ENCODE results near the gene SLC6A6.
"Not testable (repeated sequence)": the region's sequence is repeated elsewhere in the genome, so short reads cannot be mapped to it uniquely, and the experiment has no call there.

SLC6A6 gene

DNA sequence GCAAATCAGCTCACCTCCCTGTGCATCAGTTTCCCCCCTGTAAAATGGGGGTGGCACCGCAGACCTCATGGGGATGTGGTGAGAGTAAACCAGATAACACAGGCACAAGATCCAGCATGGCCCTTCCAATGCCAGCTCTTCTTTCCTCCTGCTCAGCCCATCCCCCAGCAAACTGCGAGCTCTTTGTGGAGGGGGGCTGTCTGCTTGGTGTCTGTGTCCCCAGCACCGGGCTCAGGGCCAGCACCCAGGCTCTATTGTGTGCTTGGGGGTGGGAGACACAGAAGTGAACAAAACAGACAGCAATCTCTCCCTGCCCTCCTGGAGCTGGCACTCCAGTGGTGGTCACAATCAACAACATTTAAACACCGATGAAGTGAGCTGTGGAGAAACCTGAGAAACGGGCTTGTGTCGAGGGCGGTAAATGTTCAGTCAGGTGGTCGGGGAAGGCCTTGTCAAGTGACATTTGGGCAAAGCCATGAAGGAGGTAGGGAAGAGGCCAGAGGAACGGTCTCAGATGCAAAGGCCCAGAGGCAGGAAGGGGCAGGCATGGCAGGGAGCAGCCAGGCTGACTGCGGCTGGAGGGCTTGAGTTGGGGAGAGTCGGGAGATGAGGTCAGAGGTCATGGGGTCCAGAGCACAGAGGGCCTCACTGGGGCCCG is 109.3 kb downstream of the SLC6A6 start:
- DNase-seq = no peak

DNA sequence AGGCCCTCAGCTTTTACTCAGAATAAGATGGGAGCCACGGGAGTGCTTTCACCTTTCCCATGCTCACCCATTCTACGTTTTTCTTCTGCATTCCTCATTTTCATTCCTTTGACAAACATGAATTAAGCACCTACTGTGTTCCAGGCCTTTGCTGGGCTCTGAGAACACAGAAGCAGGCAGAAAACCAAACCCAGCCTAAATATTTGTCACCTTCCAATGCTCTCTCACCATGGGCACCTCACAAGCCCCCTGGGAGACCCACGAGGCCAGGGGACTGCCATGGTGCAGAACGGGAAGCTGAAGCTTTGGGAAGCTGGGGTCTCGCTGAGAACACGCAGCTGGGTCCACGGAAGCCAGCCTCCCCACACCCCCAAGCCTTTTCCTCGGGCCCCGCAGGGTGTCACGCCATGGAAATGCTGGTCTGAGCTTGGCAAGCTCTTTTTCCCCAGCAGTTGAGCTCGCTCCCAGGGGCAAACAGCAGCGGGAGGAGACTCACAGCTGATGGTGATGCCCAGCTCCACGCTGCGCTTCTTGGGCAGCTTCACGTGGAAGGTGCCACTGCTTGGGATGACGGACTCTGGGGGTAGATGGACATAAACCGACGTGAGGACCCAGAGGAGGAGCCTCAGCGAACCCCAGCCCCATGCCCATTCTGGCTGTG is 110.0 kb downstream of the SLC6A6 start:
- no peak for DNase-seq

DNA sequence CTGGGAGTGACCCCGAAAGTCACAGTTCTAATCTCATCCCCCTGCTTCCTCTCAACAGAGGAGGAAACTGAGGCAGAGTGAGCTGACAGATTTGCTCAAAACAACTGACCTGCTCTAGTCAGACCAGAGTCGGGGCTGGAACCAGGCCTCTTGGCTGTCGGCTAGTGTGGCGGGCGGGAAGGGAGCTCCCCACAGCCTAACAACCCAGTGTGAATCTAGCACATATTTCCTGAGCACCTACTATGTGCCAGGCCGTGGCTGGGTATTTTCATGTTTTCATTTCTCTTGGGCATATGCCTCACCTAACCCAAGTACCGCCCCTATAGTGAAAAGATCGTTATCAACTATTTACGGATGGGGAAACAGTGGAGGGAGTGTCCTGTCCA is 110.5 kb downstream of the SLC6A6 start:
- no peak for DNase-seq

DNA sequence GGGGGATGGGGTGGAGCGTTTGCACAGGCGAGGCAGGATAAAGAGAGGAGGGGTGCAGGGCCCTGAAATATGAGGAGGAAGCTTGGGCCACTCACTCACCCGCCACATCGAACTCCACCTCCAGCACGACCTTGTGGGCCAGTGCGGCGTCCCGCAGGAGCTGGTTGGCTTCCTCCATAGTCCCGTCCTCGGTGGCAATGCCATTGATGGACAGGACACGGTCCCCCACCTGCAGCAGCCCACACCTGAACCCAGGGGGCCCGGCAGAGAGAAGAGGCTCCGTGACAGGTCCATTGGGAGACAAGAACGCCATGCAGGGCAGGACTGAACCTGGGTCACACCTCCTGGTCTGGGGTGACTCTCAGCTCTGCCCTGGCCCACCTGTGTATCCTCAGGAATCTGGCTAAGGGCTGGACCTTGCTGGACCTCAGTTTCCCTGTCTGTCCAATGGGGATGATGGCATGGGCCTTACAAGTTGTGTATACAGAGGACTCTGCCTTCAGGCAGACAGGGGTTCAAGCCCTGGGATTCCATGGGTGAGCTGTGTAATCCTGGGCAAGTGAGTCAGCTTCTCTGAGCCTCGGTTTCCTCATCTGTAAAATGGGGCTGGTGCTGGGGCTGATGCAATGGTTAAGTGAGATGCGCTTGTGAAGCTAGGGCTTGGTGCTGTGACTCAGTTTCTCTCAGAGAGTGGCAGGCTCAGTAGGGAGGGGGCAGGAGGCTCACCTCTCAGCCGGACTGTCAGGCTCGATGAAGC is 111.3 kb downstream of the SLC6A6 start:
- DNase-seq = no peak

DNA sequence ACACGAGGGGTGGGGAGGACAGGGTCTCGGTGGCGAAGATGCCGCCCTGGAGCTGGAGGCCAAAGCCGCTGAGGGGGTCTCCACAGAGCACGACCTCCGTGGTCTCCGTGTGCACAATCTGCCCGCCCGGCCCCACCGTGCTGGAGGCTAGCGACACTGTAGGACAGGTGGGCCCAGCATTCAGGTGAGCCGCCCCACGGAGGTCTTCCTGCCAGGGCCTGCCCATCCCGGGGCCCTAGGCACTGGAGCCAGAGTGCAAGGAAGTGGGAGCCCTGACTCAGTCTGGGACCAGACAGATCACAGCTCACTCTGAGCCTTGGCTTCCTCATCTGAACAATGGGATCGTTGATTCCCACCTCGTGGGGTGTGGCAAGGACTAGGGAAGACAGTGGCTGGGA is 111.9 kb downstream of the SLC6A6 start:
- DNase-seq = no peak

DNA sequence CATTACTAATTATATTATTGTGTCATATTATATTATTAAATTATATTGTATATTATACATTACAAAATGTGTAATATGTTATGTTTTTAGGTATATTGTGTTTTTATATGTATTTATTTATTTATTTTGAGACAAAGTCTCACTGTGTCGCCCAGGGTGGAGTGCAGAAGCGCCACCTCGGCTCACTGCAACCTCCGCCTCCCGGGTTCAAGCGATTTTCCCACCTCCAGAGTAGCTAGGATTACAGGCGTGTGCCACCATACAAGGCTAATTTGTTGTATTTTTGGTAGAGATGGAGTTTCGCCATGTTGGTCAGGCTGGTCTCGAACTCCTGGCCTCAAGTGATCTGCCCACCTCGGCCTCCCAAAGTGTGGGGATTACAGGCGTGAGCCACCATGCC is 113.1 kb downstream of the SLC6A6 start:
- not testable (repeated sequence) for DNase-seq

DNA sequence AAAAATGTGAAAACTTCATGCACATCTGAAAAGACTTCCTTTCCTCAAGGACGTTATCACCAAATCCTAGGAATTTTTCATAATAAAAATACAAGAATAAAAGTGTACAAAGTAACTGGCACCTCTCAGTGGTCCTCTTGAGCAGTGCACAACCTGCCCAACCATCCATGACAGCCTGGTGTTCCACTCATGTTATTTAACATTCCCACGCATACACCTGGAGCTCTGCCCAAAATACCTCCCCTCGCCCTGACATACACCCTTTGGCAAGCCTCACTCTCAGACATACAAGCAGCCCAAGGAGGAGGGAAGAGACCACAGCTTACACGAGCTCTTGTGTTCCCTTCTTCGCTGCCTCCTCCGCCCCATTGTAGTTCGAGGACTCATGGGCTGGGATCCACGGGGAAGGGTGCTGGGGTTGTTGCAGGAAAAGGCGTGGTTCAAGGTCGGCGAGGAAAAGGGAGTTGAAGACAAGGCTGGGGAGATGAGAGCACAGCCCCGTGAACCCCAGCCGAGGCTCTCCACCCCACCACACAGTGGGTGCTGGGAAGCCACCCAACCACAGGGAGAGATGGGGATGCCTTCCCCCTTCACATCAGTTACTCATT is 114.4 kb downstream of the SLC6A6 start:
- DNase-seq = no peak

DNA sequence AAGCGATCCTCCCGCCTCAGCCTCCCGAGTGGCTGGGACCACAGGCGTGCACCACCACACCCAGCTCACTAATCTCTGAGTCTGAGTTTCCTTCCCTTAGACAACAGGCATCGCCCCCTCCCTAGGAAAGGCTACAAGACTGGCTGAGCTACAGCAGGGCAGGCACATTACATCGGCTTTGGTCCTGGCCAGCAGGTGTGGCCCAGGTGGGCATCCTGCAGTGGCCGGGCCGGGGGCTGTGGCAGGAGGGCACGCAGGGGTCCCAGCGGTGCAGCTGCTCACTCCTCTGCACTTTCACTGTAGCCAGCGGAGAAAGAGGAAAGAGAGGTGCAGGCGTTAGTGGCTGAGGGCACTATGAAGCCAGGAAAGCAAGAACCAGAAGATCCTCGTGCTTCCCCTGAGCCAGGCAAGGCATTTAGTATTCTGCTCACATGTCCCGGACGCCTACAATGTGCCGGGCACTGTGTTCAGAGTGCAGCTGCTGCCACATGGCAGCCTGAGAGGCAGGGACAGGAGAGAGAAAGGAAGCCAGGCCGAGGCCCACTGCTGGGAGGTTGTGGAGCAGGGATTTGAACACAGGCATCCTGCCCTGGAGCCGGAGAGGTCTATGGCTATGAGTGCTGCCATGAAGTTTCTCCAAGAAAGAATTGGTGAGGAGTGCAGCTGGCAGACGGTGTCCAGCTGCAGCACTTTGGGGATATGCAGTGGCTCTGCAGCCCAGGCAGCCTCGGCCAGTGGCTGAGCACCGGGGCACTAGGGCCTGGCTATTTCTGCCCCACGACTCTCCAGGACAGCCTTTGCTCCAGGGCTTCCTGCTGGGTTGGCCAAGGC is 115.4 kb downstream of the SLC6A6 start:
- no peak for DNase-seq

DNA sequence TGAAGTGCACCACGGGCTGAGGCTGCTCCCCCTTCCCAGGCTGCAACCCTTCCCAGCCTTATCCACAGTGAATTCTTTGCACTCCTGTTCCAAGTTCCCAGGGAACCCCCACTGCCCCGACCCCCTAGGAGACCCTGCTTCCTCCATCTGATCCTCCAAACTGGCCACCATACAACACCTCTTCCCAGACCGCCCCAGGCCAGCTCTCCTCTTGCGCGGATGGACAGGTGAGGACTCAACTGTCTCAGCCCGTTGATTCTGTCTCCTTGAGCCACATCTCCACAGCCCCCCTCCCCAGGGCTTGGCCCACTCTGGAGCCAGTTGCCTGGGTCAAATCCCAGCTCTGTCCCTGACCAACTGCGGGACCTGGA is 116.0 kb downstream of the SLC6A6 start:
- DNase-seq = no peak

DNA sequence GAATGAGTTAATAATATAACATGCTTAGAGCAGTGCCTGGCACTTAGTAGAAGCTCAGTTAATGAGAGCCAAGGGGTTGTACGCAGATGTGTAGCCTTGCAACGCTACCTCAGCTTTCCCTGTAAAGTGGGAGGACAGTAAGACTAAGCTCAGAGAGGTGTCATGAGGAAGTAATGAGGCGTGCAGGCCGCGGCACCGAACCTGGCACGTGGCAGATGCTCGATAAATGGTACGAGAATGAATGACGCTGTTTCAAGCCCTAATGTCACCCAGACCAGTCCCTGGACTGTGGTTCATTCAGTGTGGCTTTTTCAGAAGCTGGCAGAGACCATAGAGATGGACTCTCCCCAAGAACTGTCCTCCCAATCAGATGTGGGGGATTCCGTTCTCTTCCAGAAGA is 116.5 kb downstream of the SLC6A6 start:
- DNase-seq = no peak

DNA sequence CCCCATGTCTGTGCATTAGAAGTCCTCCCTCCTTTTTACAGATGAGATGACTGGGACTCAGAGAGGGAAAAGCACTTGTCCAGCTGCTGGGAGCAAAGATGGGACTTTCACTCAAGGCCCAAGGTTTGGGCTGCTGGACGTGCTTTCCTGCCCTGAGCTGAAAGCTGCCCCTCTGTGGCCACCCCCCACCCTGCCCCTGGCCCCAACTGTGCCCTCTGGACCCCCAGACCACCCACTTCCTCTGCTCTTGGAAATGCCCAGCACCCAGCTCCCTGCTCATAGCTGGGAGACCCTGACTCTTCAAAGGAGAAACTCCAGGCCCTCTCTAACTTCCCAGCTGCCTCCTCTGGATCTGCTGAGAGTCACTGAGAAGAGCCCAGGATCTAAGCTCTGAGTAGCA is 117.0 kb downstream of the SLC6A6 start:
- no peak for DNase-seq

DNA sequence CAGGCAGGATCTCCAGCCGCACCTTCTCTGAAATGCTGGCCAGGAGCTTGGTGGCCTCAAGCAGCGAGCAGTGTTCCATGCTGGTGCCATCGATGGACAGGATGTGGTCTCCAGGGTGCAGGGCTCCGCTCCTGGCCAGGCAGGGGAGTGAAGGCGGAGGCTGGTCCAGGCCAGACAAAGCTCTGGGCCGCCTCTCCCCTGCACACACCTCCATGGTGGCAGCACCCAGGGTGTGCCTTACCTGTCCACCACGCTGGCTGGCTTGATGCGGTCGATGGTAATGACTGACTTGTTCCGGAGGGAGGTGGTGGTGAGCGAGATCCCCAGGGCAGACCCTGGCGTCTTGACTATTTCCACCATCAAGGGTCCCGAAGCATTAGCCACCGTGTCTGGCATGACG is 117.7 kb downstream of the SLC6A6 start:
- no peak for DNase-seq

DNA sequence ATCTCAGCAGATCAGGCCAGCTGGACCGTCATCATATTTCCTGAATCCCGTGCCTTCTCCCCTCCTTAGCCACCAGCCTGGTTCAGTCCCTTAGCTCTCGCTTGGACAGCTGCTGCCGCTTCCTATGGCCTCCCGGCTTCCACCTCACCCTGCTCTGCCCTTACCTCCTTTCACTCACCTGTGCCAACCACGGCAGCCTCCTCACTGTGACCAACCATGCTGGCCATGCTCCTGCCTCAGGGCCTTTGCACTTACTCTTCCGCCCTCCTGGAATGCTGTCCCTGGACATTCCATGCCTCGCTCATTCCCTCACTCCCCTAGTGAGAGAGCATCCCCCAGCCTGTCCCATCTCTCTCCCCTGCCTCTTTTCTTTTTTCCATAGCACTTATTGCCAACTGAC is 118.6 kb downstream of the SLC6A6 start:
- DNase-seq = no peak

DNA sequence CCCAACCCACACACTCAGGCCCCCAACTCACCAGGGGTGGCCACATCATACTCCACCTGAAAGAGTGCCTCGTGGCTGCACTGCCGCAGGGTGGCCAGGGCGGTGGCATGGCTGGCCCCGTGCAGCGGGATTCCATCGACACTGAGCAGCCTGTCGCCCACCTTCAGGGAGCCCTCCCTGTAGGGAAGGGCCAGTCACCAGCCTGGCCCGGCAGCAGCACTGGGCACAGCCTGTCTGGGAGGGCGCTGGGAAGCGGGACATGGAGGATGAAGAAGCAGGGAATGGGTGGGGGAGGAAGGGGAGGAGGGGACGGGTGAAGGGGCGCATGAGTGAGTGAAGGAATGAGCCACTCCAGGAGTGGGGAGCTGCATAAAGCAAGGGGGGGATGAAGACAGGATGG is 119.2 kb downstream of the SLC6A6 start:
- DNase-seq = no peak

DNA sequence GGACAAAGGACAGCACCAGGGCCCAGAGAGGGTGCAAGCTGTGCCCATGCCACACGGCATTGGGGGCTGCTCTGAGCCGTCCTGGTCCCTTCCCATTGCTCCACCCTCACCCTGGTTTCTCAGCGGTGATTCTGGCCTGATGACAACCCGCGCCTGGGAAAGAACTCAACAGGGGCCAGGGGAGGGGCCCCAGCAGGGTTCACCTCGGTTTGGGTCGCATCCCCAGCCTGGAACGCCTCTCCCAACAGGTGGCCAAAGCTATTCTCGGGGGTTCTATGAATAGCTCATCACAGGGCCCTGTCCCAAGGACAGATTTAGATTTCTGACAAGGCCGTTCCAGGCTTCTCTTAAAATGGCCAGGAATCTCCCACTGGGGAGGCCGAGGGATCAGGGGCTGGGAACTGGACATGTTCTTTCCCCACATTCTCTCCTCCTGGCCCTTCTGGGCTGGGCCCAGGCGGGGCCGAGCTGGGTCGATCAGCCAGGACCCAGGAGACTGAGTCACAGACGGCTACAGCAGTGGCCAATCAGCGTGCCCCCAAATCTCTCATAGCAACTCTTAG is 119.8 kb downstream of the SLC6A6 start:
- no peak for DNase-seq

DNA sequence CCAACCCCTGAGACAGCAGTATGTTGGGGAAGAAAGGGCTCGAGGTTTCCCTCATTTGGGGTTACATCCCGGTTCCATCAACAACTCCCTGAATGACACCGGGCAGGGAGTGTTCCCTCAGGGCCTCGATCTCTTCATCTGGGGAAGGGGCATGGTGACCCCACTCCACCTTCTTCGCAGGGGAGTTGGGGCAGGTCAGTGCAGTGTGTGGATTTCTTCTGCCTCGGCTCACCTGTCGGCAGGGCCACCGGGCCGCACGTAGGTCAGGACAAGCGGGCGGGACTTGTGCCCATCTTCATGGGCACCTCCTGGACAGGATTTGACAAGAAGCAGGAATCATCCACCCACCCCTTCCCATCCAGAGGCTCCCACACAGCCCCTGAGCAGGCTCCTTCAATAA is 120.4 kb downstream of the SLC6A6 start:
- no peak for DNase-seq

DNA sequence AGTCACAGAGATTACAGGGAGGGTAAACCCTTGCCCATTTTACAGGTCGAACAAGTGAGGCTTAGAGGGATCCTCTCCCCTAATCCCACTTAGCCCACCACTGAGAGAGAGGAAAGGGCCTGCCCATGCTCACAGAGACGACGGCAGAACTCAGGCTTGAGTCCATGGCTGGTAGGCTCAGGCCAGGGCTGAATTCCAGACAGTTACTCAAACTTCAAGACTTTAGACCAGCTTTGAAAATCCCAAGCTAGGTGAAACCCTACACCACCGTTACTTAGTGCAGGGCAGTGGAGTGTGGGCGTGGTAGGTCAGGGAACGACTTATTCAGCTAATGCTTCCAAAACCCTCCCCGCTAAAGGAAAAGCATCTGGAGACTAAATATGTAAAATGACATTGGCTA is 121.4 kb downstream of the SLC6A6 start:
- no peak for DNase-seq

DNA sequence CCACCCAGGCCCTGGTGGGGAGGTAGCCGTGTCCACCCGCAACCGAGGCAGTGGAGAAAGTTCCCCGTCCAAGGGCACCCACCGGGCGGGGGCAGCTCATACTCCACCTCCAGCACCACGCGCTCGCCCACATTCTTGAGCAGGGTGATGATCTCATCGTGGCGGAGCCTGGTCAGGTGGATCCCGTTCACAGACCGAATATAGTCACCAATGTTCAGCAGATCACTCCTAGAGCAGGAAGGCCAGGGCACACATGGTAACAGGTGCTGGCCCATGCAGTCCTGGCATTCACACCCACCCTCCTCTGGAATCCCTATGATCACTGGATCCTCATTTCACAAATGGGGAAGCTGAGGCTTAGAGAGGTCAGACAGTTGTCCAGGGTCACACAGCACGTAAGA is 121.9 kb downstream of the SLC6A6 start:
- DNase-seq = no peak

DNA sequence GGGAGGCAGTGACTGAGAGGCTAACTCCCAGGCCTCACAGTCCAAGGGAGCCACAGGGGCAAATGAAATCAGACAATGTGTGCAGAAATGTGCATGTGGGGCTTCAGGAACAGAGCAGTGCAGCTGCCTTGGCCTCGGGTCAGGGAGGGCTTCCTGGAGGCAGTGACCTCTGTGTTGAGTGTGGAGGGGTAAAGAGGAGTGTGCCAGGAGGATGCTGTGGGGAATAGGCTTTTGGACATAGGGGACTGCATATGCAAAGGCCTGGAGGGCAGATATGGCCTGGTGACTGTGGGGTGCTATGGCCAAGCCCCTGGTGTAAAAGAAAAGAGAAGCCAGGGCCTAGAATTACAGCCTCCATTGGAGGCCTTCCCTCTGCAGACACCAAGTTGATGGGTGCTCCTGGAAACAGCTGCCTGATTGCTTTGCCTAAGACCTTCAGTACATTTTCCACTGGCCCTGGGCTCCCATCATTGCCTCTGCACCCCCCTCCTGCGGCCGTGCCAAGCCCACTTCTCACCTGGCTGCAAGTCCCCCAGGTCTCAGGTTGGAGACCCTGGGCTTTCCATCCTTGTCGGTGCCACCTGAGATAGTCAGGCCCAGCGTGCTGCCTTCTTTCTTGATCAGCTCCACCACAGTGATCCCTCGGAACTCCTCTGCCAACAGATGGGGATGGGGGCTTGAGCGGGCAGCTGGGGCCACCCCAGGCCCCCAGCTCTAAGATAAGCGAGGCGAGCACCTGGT is 122.7 kb downstream of the SLC6A6 start:
- no peak for DNase-seq

DNA sequence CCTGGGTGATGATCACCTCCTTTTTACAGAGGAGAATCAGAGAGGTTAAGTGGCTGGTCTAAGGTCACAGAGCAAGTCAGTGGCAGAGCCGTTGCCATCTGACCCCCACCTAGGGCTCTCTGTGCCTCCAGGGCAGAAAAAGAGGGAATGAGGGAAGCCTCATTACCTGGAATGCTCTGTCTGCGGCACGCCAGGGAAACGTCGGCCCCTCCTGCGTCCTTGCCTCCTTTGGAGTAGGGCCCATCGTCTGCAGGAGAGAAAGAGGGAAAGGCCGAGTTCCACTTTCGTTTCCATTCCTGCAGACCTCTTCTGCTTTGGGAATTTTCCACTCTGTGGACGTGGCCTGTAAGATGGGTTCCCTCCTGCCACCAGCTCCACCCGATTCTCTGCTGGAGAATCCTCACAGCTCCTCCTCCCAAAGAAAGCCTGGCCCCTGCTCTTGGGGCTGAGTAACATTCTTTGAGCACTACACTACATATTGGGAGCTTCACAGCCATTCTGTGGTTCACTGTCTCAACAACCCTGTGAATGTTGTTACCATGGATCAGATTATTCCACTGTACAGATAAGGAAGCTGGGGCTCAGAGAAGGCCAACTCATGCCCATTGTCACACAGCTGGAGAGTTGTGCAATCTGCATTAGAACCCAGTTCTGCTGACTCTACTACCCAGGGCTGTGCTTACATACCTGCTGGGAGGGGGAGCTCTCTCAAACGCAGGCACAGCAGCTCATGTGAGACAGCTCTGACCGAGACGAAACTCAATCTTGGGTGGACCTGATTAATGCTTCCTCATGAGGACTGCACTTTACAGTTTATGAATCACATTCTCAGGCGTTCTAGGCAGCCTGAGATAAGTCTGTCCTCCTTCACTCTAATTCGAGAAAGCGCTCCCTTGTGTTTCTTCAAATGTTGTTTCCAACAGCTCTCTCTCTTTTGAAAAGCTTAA is 123.6 kb downstream of the SLC6A6 start:
- no peak for DNase-seq

DNA sequence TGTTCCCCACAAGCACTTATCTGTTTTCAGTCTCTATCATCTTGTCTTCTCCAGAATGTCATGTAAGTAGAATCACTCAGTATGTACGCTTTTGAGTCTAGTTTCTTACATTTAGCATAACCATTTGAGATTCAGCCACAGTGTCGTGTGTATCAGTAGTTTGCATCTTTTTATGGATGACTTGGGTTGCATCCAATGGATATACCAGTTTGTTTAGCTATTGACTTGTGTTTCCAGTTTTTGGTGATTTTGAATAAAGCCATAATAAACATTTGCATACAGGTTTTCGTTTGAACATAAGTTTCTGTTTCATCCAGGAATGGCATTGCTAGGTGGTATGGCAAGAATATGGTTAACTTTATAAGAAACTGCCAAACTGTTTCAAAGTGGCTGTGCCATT is 125.7 kb downstream of the SLC6A6 start:
- DNase-seq = no peak

Measured in NCI-H187 (cell line).